ENCODE data around the gene NFU1.
"Not testable (repeated sequence)": the region's sequence is repeated elsewhere in the genome, so short reads cannot be mapped to it uniquely, and the experiment has no call there.

Gene NFU1

GRCh38 chr2:69429491-69430183, 7.6 kb downstream of the NFU1 start:
- Histone ChIP-seq H3K79me2 (ENCODE audit: insufficient read depth, low read depth) (0 out of 2 replicates have a peak, but pooled peaks cover 6% of the 10 kb centered on the region), H3K36me3 (ENCODE audit: insufficient read depth) (peaks cover 3% of the 10 kb centered on the region; the same call in 1 of the 2 replicates), H2AFZ (ENCODE audit: low read depth) (no peak overlapping the region), H3K4me3 (IDR thresholded peaks at IDR 0.05; ENCODE audit: insufficient read depth, low read depth, low read length) (no peak overlapping the region), H4K20me1 (ENCODE audit: insufficient read depth) (no peaks in the 10 kb centered on the region), H3K9ac (no peak overlapping the region), H3K4me1 (ENCODE audit: low read depth, poor library complexity, severe bottlenecking) (no peaks in the 10 kb centered on the region), H3K27ac (no peak overlapping the region), H3K4me2 (no peak overlapping the region), H3K27me3 (ENCODE audit: insufficient read depth, low read depth) (no peaks in the 10 kb centered on the region)
- TF ChIP-seq CTCF (conservative IDR thresholded peaks at IDR 0.05; ENCODE audit: low read depth, low read length), result no peak

GRCh38 chr2:69428981-69429380, 8.3 kb downstream of the NFU1 start:
- Histone ChIP-seq H4K20me1 (ENCODE audit: insufficient read depth) (no peaks in the 10 kb centered on the region), H3K79me2 (ENCODE audit: insufficient read depth, low read depth) (no peaks in the 10 kb centered on the region), H3K4me3 (IDR thresholded peaks at IDR 0.05; ENCODE audit: insufficient read depth, low read depth, low read length) (no peak overlapping the region), H2AFZ (ENCODE audit: low read depth) (no peak overlapping the region), H3K36me3 (ENCODE audit: insufficient read depth) (peaks cover 3% of the 10 kb centered on the region; the same call in 1 of the 2 replicates), H3K27ac (no peak overlapping the region), H3K4me2 (no peak overlapping the region), H3K27me3 (ENCODE audit: insufficient read depth, low read depth) (no peaks in the 10 kb centered on the region), H3K9ac (no peak overlapping the region), H3K4me1 (ENCODE audit: low read depth, poor library complexity, severe bottlenecking) (no peaks in the 10 kb centered on the region)
- TF ChIP-seq CTCF (conservative IDR thresholded peaks at IDR 0.05; ENCODE audit: low read depth, low read length), result no peak

- Histone ChIP-seq H3K4me2 (no peak overlapping the region), H3K36me3 (ENCODE audit: insufficient read depth) (peaks cover 3% of the 10 kb centered on the region; the same call in 1 of the 2 replicates), H3K9ac (no peak overlapping the region), H4K20me1 (ENCODE audit: insufficient read depth) (no peaks in the 10 kb centered on the region), H3K4me1 (ENCODE audit: low read depth, poor library complexity, severe bottlenecking) (peaks cover 10% of the 10 kb centered on the region), H3K79me2 (ENCODE audit: insufficient read depth, low read depth) (no peaks in the 10 kb centered on the region), H3K27me3 (ENCODE audit: insufficient read depth, low read depth) (no peaks in the 10 kb centered on the region), H3K4me3 (IDR thresholded peaks at IDR 0.05; ENCODE audit: insufficient read depth, low read depth, low read length) (no peak overlapping the region), H3K27ac (no peak overlapping the region), H2AFZ (ENCODE audit: low read depth) (no peak overlapping the region)
- no peak for TF ChIP-seq CTCF (conservative IDR thresholded peaks at IDR 0.05; ENCODE audit: low read depth, low read length)
These were observed 12.8 kb downstream of the NFU1 start for GRCh38 chr2:69424419-69424818.

GRCh38 chr2:69422198-69422597, 15.0 kb downstream of the NFU1 start:
- no peak overlapping the region for H3K9ac ChIP-seq

GRCh38 chr2:69419111-69419510, 18.1 kb downstream of the NFU1 start:
- not testable (repeated sequence) for H3K36me3 ChIP-seq (ENCODE audit: insufficient read depth); H3K79me2 ChIP-seq (ENCODE audit: insufficient read depth, low read depth); H2AFZ ChIP-seq (ENCODE audit: low read depth); H3K27ac ChIP-seq; H3K4me2 ChIP-seq; H3K4me3 ChIP-seq (IDR thresholded peaks at IDR 0.05; ENCODE audit: insufficient read depth, low read depth, low read length); H3K27me3 ChIP-seq (ENCODE audit: insufficient read depth, low read depth); H3K9ac ChIP-seq; H4K20me1 ChIP-seq (ENCODE audit: insufficient read depth)
- peaks cover 10% of the 10 kb centered on the region for H3K4me1 ChIP-seq (ENCODE audit: low read depth, poor library complexity, severe bottlenecking)

More at GRCh38 chr2:69422198-69422597, 15.0 kb downstream of the NFU1 start:
- Histone ChIP-seq H3K4me1 (ENCODE audit: low read depth, poor library complexity, severe bottlenecking) (peaks cover 10% of the 10 kb centered on the region), H3K36me3 (ENCODE audit: insufficient read depth) (no peaks in the 10 kb centered on the region), H4K20me1 (ENCODE audit: insufficient read depth) (no peaks in the 10 kb centered on the region), H3K4me3 (IDR thresholded peaks at IDR 0.05; ENCODE audit: insufficient read depth, low read depth, low read length) (no peak overlapping the region), H2AFZ (ENCODE audit: low read depth) (no peak overlapping the region), H3K27ac (no peak overlapping the region), H3K27me3 (ENCODE audit: insufficient read depth, low read depth) (no peaks in the 10 kb centered on the region), H3K4me2 (peak overlapping the region; percentile 26), H3K79me2 (ENCODE audit: insufficient read depth, low read depth) (no peaks in the 10 kb centered on the region)
- TF ChIP-seq CTCF (conservative IDR thresholded peaks at IDR 0.05; ENCODE audit: low read depth, low read length), result no peak
